NCI-H2029 (cell line): Measurements from ENCODE around the gene GOLGA8M.
"Not testable (repeated sequence)": the region's sequence is repeated elsewhere in the genome, so short reads cannot be mapped to it uniquely, and the experiment has no call there.

Experiments used
- DNase-seq: peaks from one replicate; lab custom pipeline; 2025; lab: John Stamatoyannopoulos, UW

Gene GOLGA8M

GRCh38 chr15:28712270-28712669, at the start of gene GOLGA8M:
GOLGA8M (minus strand) TSS chr15:28712421; CDS start chr15:28712323, 98 bp downstream.
- DNase-seq: not testable (repeated sequence)

- DNase-seq: not testable (repeated sequence)
Measured at GRCh38 chr15:28742890-28743289, 30.7 kb upstream of the GOLGA8M start.

- DNase-seq: not testable (repeated sequence)
Measured at GRCh38 chr15:28738590-28739292, 26.5 kb upstream of the GOLGA8M start.

- not testable (repeated sequence) for DNase-seq
Measured at GRCh38 chr15:28738200-28738561, 26.0 kb upstream of the GOLGA8M start.

- not testable (repeated sequence) for DNase-seq
Measured at GRCh38 chr15:28737521-28738199, 25.4 kb upstream of the GOLGA8M start.

GRCh38 chr15:28728061-28728460, 15.8 kb upstream of the GOLGA8M start:
- peak; percentile 10 for DNase-seq

- not testable (repeated sequence) for DNase-seq
Measured at GRCh38 chr15:28727026-28727425, 14.8 kb upstream of the GOLGA8M start.

- DNase-seq: no peak
Measured at GRCh38 chr15:28726102-28726501, 13.9 kb upstream of the GOLGA8M start.

GRCh38 chr15:28725556-28725955, 13.3 kb upstream of the GOLGA8M start:
- DNase-seq: no peak

GRCh38 chr15:28723986-28724385, 11.8 kb upstream of the GOLGA8M start:
- not testable (repeated sequence) for DNase-seq

GRCh38 chr15:28719626-28720025, 7.4 kb upstream of the GOLGA8M start:
- not testable (repeated sequence) for DNase-seq

- not testable (repeated sequence) for DNase-seq
Measured at GRCh38 chr15:28718576-28718975, 6.4 kb upstream of the GOLGA8M start.

- not testable (repeated sequence) for DNase-seq
Measured at GRCh38 chr15:28714176-28714575, 2.0 kb upstream of the GOLGA8M start.

- not testable (repeated sequence) for DNase-seq
Measured at GRCh38 chr15:28703927-28704326, 8.3 kb downstream of the GOLGA8M start.

GRCh38 chr15:28702427-28702826, 9.8 kb downstream of the GOLGA8M start:
- DNase-seq: not testable (repeated sequence)

GRCh38 chr15:28694006-28694751, 18.0 kb downstream of the GOLGA8M start:
- not testable (repeated sequence) for DNase-seq

- not testable (repeated sequence) for DNase-seq
Measured at GRCh38 chr15:28693021-28693420, 19.2 kb downstream of the GOLGA8M start.

- not testable (repeated sequence) for DNase-seq
Measured at GRCh38 chr15:28673533-28673932, 38.7 kb downstream of the GOLGA8M start.

GRCh38 chr15:28672122-28672521, 40.1 kb downstream of the GOLGA8M start:
- DNase-seq: not testable (repeated sequence)

GRCh38 chr15:28666402-28666801, 45.8 kb downstream of the GOLGA8M start:
- not testable (repeated sequence) for DNase-seq

- not testable (repeated sequence) for DNase-seq
Measured at GRCh38 chr15:28664575-28664974, 47.6 kb downstream of the GOLGA8M start.

- DNase-seq: not testable (repeated sequence)
Measured at GRCh38 chr15:28663717-28664116, 48.5 kb downstream of the GOLGA8M start.
